Eye (tissue), 1 donor: Measurements from ENCODE around the gene RNF40.
A peak's percentile ranks its signal among the peaks of the same experiment; 100 is the strongest.

Experiments
- DNase-seq: peaks from one replicate; pipeline ENCODE4 v3.0.0-alpha.2; 2015

RNF40 gene

DNA sequence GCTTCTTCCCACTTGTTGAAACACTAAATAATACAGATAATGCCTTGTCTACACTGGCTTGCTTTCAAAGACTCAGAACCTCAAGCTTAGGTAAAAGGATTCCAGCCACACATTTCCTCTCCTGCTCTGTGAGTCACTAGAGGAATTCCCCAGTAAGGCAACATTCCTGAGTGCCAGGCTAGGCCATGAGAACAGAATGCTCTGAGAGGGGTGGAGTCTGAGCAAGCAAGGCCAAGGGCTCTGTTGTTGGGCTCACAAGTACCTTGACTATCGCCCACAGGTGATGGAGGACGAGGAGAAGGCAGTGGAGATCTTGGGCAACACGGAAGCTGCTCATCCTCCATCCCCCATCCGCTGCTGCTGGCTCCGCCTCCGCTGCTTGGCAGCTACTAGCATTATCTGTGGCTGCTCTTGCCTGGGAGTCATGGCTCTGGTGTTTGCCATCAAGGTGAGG is 20.6 kb upstream of the RNF40 start:
- DNase-seq = peak; percentile 16

DNA sequence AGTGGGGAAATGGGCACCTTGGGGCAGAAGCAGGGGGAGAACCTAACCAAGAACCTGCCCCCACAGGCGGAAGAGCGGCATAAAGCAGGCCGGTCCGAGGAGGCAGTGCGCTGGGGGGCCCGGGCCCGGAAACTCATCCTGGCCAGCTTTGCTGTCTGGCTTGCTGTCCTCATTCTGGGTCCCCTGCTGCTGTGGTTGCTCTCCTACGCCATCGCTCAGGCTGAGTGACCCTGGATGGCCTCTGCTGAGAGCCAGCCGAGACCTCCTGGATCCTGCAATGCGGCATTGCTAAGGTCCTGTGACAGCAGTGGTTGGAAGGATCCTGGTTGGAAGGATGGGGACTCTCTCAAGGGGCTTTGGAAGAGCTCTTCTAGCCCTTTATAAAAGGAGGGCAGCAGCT is 18.4 kb upstream of the RNF40 start:
- DNase-seq = no peak

DNA sequence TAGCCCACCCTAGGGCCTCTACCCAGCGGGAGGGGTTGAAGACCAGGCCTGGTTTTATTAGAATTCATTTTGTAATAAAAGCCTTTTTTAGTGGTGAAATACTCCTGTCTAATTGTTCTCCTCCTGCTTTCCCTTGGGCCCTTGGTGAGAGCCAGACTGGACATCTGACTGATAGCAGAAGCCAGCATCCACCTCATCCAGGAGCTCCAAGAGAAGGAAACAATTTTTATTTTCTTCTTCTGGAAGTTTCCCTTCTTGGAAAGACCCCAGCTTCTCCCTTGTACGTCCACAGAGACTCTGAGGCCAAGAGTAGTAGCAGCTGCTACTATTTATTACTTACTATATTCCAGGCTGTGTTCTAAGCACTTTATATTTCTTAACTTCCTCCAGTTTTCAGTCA is 17.9 kb upstream of the RNF40 start:
- DNase-seq = no peak

DNA sequence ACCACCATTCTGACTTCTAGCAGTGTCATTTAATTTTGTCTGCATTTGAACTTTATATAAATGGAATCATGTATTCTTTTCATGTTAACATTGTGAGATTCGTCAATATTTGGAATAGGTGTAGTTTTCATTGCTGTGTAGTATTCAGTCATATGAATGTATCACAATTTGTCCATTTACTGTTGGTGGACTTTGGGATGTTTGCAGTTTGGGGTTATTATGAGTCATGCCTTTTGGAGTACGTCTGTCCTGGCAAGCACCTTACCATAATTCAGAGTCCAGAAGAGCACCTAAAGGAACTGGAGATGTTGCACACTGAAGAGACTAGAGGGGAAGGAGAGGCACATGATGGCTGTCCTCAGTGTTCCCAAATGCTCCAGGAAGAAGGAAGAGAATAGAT is 17.0 kb upstream of the RNF40 start:
- DNase-seq = no peak

DNA sequence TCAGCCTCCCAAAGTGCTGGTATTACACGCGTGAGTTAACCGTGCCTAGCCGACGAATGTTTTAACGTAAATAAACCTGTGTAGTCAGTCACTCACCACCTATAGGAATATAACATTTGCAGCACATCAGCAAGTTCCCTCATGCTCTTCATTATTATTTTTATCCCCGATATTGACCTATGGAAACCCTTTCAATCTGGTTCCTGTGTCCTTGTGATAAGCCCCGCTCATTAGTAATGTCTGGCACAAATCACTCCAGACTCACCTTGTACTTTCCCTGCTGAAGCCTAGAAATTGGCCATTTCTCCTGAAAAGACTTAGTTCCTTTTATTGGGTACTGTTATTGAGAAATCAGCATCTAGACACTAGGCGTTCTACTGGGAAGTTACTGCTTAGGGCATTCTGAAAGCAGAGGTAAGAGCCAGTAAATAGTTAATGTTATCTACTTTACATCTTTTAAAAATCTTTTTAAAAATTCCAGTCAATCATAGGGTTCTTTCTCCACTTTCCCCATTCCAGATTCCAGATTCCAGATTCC is 15.4 kb upstream of the RNF40 start:
- no peak for DNase-seq

DNA sequence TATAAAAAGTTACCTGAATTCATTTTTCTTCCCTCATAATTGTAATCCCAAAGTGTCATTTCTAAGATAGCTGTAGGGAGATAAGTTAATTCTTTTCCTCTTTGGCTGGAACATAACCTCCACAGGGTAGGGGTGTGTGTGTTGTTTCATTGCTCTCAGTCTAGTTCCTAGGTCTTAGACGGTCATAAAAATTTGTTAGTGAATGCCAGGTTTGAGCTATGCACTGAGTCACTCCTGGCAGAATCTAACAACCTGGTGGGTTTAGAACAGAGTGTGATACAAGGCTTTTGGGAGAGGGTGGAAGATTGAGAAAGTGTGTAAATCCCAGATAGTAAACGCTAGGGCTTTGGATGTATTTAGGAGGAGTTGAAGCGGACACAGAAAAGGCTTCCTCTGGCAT is 14.8 kb upstream of the RNF40 start:
- DNase-seq = peak; percentile 2

DNA sequence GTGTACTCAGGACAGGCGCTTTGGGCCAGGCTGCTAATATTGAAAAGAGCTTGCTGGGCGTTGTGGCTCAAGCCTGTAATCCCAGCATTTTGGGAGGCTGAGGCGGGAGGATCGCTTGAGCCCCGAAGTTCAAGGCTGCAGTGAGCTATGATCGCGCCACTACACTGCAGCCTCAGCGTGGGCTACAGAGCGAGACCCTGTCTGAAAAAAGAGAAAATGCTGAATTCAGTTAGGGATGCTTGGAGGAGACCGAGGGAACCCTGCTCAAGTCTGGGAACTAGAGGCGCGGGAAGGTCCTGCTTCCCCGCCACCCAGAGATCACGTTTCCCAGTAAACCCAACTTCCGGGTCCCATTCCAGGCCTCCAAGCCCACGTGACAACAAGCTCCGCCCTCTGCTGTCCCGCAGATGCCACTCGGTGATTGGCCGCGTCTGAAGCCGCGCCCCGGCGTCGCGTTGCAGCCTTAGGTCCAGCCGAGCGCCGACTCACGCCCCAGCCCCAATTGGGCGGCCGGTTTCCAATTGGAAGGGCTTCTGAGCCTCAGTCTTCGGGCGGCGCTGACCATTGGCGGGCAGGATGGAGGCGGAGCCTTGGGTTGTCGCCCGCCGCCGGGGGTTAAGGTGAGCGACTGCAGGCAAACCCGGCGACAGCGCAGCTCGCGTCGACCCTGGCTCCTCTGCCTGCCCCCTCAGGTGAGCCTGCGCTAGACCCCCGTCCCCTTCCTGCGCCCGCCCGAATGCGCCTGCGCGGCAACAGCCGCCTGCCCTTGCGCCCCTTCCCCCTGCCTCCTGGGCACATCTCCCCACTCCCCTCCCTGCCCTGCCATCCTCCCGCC is 14.1 kb upstream of the RNF40 start, which contains the start of gene PHKG2:
Gene PHKG2, plus strand, starts transcription at position 627 of the 835 bp plus-strand sequence. CDS start 396 bp downstream, outside the sequence.
- peak; percentile 99 for DNase-seq

DNA sequence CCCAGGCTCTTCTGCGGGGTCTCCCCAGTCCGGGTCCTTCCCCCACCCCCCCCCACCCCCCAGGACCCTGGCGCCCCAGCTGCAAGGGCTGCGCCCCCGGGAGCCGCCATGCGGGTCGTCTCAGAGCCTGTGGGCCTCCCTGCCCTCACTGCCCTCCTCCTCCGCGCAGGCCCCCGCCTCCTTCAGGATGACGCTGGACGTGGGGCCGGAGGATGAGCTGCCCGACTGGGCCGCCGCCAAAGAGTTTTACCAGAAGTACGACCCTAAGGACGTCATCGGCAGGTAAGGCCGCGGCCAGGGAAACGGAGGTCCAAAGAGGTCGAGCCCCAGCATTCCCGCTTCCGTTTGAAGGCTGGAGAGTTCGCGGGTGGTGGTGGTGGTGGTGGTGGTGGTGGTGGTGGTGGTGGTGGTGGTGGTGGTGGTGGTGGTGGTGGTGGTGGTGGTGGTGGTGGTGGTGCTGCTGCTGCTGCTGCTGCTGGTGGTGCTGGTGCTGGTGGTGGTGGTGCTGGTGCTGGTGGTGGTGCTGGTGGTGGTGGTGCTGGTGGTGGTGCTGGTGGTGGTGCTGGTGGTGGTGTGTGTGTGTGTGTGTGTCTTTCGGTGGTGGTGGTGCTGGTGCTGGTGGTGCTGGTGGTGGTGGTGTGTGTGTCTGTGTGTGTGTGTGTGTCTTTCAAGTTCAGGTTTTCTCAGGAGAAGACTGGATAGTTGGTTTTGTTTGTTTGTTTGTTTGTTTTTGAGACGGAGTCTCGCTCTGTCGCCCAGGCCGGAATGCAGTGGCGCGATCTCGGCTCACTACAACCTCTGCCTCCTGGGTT is 13.3 kb upstream of the RNF40 start:
- peak; percentile 41 for DNase-seq

DNA sequence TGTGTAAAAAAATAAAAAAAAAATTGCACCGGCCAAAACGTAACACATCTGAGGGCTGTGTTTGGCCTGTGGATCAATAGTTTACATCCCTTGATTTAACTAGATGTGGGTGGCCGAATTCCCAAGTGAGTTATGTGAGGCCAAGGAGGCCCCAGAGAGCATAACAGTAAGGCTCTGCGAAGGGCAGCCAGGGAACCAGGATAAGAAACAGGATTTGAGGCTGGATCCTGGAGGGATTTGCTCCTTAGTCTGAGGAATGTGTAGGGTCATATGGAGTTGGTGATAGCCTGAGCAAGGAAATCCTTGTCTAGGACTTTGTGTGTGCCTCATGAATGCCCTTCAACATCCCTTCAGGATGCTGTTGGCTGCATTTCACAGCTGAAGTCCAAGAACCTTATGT is 11.9 kb upstream of the RNF40 start:
- DNase-seq = no peak

DNA sequence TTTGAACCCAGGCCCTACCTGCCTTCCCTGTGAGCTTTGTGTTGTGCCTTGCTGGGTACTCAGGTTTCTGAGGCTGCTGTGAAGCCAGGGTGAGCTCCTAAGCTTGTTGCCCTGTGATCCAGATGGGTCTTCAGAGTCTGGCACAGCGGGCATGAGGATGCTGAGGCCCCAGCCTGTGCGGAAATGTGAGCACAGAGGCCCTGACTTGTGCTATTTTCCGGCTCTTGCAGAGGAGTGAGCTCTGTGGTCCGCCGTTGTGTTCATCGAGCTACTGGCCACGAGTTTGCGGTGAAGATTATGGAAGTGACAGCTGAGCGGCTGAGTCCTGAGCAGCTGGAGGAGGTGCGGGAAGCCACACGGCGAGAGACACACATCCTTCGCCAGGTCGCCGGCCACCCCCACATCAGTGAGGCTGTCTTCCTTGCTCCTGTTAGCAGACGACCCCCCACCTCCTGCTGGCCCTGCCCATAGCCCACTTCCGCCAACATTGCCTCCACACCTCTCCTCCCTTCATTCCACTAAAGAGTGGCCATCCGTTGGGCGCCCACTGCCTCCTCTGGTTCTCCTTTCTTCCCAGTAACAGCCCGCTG is 11.2 kb upstream of the RNF40 start:
- no peak for DNase-seq

DNA sequence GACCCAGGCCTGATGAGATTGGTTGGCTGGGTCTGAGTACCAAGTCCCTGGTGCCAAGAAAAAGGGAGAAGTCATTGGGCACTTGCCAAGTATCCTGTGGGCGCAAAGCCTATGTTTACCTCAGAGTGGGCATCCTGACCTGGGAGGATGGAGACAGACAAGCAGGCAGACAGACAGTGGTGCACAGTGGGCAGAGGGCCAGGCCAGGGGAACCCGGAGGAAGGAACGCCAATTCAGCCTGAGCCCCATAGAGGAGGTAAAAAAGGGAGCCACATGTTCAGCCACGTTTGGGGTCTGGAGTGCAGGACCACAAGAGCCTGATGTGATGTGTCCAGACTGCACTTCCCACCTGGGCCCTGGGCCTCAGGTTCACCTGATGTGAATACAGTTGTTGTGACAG is 8.5 kb upstream of the RNF40 start:
- no peak for DNase-seq

DNA sequence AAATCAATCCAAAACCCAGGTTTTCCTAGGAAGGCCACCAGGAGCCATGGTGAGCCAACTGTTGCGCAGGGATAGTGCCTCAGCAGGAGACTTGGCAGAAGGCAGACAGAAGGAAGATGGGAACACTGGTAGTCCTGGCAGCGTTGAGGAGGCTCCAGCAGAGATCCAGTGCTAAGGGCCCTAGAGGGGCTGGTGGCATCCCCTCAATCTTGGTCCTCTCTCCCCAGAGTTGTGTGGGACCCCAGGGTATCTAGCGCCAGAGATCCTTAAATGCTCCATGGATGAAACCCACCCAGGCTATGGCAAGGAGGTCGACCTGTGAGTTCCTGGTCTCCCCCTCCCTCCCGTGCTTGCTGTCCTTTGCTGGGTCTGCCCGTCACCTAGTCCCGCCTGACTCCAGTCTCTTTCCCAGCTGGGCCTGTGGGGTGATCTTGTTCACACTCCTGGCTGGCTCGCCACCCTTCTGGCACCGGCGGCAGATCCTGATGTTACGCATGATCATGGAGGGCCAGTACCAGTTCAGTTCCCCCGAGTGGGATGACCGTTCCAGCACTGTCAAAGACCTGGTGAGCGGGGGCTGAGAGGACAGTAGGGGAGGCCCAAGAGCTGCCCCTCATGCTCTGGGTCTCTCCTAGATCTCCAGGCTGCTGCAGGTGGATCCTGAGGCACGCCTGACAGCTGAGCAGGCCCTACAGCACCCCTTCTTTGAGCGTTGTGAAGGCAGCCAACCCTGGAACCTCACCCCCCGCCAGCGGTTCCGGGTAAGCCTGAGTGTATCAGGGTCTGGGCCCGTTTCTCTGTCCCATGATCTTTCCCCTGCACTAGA is 6.0 kb upstream of the RNF40 start:
- no peak for DNase-seq

DNA sequence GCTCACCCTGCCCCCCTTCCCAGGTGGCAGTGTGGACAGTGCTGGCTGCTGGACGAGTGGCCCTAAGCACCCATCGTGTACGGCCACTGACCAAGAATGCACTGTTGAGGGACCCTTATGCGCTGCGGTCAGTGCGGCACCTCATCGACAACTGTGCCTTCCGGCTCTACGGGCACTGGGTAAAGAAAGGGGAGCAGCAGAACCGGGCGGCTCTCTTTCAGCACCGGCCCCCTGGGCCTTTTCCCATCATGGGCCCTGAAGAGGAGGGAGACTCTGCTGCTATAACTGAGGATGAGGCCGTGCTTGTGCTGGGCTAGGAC is 5.4 kb upstream of the RNF40 start:
- DNase-seq = no peak

DNA sequence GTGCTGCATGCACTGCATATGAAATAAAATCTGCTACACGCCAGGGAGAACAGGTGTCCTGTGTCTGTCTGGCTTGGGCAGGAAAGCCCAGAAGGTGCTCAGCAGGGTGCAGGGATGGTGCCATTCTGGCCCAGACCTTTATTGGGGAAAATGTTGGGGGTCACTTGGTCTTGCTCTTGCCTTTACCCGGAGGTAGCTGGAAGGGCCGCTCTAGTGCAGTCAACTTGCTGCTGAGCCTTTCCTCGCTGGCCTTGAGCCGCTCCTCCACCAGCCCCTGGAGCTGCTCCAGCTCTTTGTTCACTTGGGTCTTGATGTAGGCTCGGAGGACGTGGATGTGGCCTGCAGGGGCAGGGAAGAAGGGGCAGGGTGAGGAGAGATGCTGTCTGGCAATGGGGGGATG is 4.8 kb upstream of the RNF40 start:
- no peak for DNase-seq

DNA sequence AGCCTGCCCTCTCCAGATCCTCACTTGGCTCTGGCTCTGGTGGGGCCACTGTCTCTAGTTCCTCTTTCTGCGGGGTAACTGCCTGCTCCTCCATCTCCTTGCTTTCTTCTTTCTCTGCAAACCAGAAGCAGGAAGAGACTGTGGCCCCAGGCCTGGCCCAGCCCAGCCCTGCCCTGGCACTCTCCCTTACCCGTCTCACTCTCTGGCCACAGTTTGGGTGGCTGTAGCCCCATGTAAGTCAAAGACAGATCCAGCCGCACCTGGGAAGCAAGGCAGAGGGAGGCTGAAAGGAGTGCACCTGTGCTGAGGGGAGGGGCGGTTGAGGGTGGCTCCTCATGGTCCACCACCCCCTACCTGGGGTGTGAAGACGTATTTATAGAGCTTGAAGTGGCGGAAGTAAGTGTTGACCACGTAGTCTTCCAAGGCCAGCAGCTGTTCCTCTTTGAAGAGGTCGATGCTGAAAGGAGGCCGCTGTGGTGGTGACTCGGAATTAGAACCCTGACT is 3.1 kb upstream of the RNF40 start:
- no peak for DNase-seq

DNA sequence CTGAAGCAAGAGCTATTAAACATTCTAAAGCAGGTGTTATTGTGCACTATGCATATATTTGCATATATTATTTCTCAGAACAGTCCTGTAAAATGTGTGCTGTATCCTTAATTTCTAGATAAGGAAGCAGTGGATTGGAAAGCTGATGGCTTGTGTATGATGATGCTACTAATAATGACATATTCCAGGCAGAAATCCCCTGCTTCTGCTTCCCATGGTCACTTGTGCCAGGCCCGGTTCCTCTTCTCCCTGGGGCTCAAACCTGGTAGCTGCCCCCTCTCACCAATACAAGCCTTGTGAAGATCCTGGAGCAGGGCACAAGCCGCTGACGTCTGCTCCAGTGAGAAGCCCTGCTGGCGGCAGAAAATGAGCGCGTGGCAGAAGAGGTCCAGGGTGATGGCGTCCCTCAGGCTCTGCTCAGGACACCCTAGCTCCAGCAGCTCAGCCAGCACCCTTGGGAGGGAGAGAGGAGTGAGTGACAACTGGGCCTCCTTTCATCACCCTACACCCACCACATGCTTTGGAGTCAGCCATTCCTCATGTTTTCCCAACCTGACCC is 2.0 kb upstream of the RNF40 start:
- no peak for DNase-seq

DNA sequence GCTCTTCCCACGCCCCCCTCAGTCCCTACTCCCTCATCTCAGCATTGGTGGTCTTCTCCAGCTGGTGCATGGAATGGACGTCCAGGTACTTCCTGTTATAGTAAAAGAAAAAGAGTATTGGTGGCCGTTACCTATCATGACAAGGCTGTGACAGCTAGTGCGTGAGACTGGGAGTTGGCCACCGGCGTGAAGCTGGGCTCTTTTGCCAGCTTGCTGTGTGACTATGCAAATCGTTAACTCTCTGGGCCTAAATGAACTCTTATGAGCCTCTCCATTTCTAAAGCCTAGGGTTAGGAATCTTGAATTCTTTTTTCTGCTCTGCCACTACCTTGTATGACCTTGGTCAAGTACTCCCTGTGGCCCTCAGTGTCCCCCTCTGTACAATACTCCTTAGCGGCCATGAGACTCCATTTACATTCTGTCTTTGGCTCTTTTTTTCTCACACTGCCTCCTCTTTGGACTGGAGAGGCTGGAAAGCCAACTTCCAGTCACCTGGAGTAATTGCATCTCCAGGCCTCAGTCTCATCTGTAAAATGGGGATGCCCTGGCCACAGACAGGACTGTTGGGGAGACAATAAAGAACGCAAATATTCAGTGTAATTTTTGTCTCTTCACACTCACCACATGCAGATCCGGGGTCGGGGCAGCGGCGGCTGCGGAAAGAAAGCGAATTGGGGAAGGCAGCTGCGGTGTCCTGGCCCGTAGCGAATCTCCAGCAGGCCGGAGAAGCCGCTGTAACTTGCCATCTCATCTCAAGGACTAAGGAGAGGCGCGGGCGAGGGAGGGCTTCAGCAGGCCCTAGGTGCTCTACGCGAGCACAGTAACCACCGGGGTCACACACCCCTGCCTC is 1.3 kb upstream of the RNF40 start:
- no peak for DNase-seq

DNA sequence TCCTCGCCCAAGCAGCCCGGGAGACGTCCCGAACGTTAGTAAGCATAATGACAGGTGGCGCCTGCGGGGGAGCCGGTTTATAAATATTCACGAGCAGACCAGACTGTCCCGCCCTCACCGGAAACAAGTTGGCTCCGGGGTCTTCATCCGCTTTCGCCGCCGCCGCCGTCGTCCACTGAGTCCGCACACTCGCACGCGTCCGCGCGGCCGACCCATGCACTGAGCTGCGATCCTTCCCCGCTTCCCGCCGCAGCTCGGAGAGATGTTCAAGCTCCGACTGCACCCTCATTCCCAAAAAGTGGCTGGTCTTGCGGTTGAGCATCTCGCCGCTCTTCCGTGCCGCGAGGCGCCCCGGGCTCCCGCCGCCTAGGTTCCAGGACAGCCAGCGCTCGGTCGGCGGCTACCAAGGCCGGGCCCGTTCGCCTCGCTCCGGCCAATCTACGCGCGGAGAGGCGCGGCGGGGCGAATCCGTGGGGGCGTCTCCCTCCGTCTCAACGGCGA is 645 bp upstream of the RNF40 start:
- DNase-seq = peak; percentile 52

DNA sequence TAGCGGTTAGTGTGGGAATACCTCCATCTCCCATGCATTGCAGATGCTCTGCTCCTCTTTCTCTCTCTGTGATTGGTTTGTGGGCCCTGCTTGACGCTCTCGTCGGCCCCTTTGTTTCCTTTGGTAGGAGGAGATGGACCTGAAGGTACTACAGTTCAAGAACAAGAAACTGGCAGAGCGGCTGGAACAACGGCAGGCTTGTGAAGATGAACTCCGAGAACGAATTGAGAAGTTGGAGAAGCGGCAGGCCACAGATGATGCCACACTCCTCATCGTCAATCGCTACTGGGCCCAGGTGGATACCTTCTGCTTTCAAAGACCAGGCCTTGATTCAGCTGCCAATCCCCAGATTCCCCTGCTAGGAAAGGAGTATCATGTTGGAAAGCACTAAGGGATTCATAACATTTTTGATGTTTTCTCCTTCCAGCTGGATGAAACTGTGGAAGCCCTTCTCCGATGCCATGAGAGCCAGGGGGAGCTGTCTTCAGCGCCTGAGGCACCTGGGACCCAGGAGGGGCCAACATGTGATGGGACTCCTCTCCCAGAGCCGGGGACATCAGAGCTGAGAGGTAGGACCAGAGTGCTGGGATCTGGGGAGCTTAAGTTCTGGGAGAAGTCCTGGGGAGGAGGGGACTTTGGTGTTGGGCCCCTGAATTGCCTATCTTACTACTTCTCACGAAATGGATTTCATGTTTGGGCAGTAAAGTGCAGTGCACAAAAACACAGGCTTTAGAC is 1.0 kb downstream of the RNF40 start:
- no peak for DNase-seq

DNA sequence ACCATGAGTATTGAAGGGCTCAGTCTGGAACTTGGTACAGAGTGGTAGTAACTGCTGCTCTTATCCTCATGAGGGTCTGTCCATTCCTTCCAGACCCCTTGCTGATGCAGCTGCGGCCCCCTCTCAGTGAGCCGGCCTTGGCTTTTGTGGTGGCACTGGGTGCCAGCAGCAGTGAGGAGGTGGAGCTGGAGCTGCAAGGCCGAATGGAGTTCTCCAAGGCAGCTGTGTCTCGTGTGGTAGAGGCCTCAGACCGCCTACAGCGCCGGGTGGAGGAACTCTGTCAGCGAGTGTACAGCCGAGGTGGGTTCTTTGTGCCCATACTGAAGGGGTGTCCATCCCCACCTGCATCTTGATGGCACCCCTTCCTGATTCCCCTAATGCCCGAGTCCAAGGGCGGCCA is 2.0 kb downstream of the RNF40 start:
- no peak for DNase-seq
